Measurements from ENCODE around the gene LRBA. TPM values are rescaled to one million over a fixed set of nuclear protein-coding genes. Genes with fewer than 3 reads are reported as not detected.

The LRBA gene
- total RNA-seq, 1 donor from 2014 or later, result 66.2 TPM

DNA sequence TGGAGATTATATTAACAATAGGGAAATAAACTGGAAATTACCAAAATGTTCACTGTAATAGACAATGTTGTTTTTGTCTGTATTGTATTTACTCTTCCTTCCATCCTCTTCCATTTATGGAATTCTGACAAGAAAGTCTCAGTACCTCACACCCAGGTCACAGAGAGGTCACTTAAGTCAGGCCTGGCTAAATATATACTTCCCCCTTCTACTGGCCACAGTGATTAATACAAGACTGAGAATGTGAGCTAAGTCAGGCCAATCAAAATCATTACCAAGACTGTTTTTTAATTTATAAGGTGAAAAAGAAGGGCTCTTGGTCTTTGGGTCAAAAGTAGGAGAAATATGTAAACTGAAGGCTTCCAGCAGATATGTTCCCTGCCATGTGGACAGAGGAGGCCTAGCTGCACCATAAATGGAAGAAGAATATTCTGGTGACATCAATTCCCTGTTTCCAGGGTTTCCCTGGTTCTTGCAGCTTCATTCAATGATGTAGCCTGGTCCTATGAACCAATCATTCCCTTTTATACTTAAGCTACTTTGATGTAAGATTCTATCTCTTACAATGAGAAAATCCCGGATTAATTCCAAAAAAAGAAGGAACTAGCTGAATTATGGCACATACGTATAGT lies 64.3 kb downstream of the LRBA start:
- Mint-ChIP-seq H3K36me3 (peaks cover 27% of the 10 kb centered on the region), H3K27ac (no peak overlapping the region), H3K9me3 (peaks cover 18% of the 10 kb centered on the region)

DNA sequence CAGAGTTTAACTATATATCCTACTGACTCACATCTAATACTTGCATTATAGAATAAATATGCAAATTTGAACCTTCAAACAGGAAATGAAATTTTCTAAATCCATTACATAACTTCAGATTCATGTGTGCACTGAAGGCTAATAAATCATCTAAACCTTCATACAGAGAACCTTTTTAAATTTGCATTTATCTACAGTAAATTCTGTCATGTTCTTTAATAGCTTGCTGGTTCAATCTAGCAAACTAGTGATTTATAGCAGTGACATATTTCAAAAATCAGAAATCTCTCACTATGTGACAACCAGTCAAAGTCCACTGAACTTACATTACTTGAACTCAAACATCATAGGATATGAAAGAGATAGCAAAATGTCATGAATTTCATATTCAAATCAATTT lies 65.1 kb downstream of the LRBA start:
- Mint-ChIP-seq H3K9me3 (peaks cover 15% of the 10 kb centered on the region), H3K36me3 (peaks cover 23% of the 10 kb centered on the region), H3K4me3 (no peak overlapping the region), H3K4me1 (peaks cover 16% of the 10 kb centered on the region), H3K27ac (no peak overlapping the region), H3K27me3 (ENCODE audit: low read depth) (no peaks in the 10 kb centered on the region)
- DNase-seq (ENCODE audit: low spot score in 2 of 2, unreplicated experiment in 2 of 2), result no peak
- no peak for TF ChIP-seq CTCF (IDR thresholded peaks at IDR 0.05; ENCODE audit: unreplicated experiment)

More for the DNA sequence above, 64.3 kb downstream of the LRBA start:
- H3K27me3 Mint-ChIP-seq (ENCODE audit: low read depth), result no peaks in the 10 kb centered on the region
- H3K4me3 Mint-ChIP-seq, result no peak overlapping the region
- TF ChIP-seq CTCF (IDR thresholded peaks at IDR 0.05; ENCODE audit: unreplicated experiment), result no peak
- H3K4me1 Mint-ChIP-seq, result peaks cover 16% of the 10 kb centered on the region
- DNase-seq (ENCODE audit: low spot score in 2 of 2, unreplicated experiment in 2 of 2), result no peak

- peaks cover 14% of the 10 kb centered on the region for H3K9me3 Mint-ChIP-seq
- no peak overlapping the region for H3K4me3 Mint-ChIP-seq
- no peaks in the 10 kb centered on the region for H3K27me3 Mint-ChIP-seq (ENCODE audit: low read depth)
- DNase-seq (ENCODE audit: low spot score in 2 of 2, unreplicated experiment in 2 of 2), result no peak
- peaks cover 16% of the 10 kb centered on the region for H3K4me1 Mint-ChIP-seq
- no peak overlapping the region for H3K27ac Mint-ChIP-seq
- TF ChIP-seq CTCF (IDR thresholded peaks at IDR 0.05; ENCODE audit: unreplicated experiment), result no peak
- peaks cover 21% of the 10 kb centered on the region for H3K36me3 Mint-ChIP-seq
Measured at GRCh38 chr4:150949342-150949741, 65.7 kb downstream of the LRBA start.

- H3K36me3 Mint-ChIP-seq, result peaks cover 21% of the 10 kb centered on the region
- peaks cover 18% of the 10 kb centered on the region for H3K4me1 Mint-ChIP-seq
- DNase-seq (ENCODE audit: low spot score in 2 of 2, unreplicated experiment in 2 of 2), result no peak
- no peak for TF ChIP-seq CTCF (IDR thresholded peaks at IDR 0.05; ENCODE audit: unreplicated experiment)
- no peak overlapping the region for H3K4me3 Mint-ChIP-seq
- H3K27me3 Mint-ChIP-seq (ENCODE audit: low read depth), result no peaks in the 10 kb centered on the region
- H3K27ac Mint-ChIP-seq, result no peak overlapping the region
- peaks cover 14% of the 10 kb centered on the region for H3K9me3 Mint-ChIP-seq
Measured at GRCh38 chr4:150948710-150949109, 66.4 kb downstream of the LRBA start.

DNA sequence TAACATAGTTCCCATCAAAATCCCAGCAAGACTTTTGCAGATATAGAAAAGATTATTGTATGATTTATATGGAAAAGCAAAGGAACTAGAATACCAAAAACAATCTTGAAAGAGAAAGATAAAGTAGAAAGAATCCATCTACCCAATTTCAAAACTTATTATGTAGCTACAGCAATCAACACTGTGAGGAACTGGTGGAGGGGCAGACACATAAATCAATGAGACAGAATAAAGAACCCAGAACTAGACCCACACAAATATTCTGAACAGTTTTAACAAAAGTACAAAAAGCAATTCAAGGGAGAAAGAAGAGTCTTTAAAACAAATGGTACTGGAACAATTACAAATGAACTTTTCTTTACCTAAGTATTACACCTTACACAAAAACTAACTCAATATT lies 67.0 kb downstream of the LRBA start:
- Mint-ChIP-seq H3K4me3 (no peak overlapping the region), H3K9me3 (peaks cover 14% of the 10 kb centered on the region), H3K27me3 (ENCODE audit: low read depth) (no peaks in the 10 kb centered on the region), H3K4me1 (peaks cover 20% of the 10 kb centered on the region), H3K27ac (no peak overlapping the region), H3K36me3 (peaks cover 20% of the 10 kb centered on the region)
- TF ChIP-seq CTCF (IDR thresholded peaks at IDR 0.05; ENCODE audit: unreplicated experiment), result no peak
- no peak for DNase-seq (ENCODE audit: low spot score in 2 of 2, unreplicated experiment in 2 of 2)

DNA sequence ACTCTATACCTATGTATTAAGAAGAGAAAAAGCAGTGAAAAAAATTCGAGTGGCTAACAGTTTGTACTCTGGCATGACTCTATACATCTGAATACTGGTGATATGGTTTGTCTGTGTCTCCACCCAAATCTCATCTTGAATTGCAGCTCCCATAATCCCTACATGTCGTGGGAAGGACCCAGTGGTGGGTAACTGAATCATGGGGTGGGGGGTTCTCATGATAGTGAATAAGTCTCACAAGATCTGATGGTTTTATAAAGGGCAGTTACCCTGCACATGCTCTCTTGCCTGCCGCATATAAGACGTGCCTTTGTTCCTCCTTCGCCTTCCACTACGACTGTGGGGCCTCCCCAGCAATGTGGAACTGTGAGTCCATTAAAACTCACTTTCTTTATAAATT lies 70.4 kb downstream of the LRBA start:
- DNase-seq (ENCODE audit: low spot score in 2 of 2, unreplicated experiment in 2 of 2), result no peak
- Mint-ChIP-seq H3K27ac (no peak overlapping the region), H3K27me3 (ENCODE audit: low read depth) (no peaks in the 10 kb centered on the region), H3K4me1 (peaks cover 13% of the 10 kb centered on the region), H3K4me3 (no peak overlapping the region), H3K36me3 (peaks cover 9% of the 10 kb centered on the region), H3K9me3 (peaks cover 6% of the 10 kb centered on the region)
- TF ChIP-seq CTCF (IDR thresholded peaks at IDR 0.05; ENCODE audit: unreplicated experiment), result no peak
